Kidney tubule cell (primary cell): ENCODE data around the gene ANXA2R.
A peak's percentile ranks its signal among the peaks of the same experiment; 100 is the strongest.
"Not testable (repeated sequence)": the region's sequence is repeated elsewhere in the genome, so short reads cannot be mapped to it uniquely, and the experiment has no call there.

Experiments
- DNase-seq: peaks from one replicate; pipeline ENCODE4 v3.0.0-alpha.2; 2018; ENCODE audit warnings: low spot score

ANXA2R gene

DNA sequence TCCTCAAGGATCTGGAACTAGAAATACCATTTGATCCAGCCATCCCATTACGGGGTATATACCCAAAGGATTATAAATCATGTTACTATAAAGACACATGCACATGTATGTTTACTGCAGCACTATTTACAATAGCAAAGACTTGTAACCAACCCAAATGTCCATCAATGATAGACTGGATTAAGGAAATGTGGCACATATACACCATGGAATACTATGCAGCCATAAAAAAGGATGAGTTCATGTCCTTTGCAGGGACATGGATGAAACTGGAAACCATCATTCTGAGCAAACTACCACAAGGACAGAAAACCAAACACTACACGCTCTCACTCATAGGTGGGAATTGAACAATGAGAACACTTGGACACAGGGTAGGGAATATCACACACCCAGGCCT, 19.9 kb upstream of the ANXA2R start:
- DNase-seq = not testable (repeated sequence)

DNA sequence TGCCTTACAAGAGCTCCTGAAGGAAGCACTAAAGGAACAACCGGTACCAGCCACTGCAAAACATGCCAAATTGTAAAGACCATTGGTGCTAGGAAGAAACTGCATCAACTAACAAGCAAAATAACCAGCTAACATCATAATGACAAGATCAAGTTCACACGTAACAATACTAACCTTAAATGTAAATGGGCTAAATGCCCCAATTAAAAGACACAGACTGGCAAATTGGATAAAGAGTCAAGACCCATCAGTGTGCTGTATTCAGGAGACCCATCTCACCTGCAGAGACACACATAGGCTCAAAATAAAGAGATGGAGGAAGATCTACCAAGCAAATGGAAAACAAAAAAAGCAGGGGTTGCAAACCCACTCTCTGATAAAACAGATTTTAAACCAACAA, 15.0 kb upstream of the ANXA2R start:
- DNase-seq = not testable (repeated sequence)

DNA sequence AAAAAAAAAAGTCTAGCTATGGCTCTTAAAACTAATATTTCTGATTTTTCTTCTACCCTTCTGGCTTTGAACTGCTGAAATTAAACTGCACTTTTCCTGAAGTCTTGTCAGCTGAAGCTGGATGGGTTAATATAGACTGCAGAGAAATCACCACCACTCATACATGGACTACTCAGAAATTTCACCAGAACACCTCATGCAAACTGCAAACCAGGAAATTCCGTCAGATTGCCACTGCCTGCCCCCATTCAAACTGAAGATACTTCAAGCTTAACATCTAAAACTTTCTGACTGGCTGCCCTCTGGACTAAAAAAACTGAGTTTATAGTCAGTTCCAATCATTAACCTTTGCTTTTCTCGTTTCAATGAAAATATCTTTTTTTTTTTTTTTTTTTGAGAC, 11.6 kb upstream of the ANXA2R start:
- DNase-seq = peak; percentile 34

DNA sequence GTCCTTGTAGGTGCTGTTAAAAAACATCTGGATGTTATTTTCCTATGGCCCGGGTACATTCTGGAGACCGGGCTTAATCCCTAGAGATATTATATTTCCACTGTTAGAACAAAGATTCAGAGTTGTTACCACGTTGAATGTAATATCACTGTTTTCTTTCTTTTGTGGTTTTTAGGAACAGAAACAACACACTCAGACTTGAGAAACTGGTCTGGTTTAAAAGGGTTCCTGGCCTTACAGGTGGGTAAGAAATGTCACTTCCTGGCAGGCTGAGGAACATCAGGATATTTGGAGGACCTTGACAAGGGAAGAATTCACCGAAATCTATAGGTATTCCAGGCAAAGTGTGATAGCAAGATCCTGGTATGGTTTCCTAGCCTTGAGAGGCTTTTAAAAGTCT, 10.3 kb upstream of the ANXA2R start:
- no peak for DNase-seq

DNA sequence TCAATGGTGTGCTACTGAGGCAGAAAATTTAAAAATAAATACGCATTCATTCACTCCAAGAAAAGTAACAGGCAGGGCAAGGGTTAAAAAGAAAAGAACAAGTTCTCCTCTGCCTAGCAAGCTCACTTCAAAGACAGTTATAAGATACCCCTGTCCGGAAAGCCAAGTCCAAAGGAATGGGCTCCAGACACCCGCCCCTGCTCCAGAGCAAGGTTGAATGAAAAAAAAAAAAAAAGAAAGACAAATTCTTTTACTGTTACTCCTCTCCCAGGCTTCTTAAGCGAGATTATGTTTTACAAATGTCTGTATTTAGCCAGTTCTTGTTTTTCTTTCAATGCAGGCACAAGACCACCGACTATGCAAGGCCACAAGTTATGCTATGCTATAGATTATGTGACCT, 9.1 kb upstream of the ANXA2R start:
- DNase-seq = no peak

DNA sequence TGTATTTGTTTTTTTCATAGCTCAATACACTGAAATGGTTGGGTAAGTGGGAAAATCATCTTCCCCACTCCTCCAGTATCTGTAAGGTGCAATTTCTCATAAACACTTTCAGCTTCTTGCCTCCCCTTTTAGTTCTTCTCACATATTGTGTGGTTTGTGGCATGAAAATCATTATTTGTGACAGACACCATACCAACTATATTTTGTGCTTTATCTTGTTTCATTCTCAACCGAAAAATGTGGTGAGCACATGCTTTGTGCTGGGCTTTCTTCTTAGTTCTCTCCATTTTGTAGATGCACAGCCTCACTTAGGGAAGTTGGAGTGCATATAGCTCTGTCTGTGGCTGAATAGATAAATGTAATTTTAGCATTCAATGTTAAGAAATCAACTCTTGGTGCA, 6.4 kb upstream of the ANXA2R start:
- DNase-seq = no peak

DNA sequence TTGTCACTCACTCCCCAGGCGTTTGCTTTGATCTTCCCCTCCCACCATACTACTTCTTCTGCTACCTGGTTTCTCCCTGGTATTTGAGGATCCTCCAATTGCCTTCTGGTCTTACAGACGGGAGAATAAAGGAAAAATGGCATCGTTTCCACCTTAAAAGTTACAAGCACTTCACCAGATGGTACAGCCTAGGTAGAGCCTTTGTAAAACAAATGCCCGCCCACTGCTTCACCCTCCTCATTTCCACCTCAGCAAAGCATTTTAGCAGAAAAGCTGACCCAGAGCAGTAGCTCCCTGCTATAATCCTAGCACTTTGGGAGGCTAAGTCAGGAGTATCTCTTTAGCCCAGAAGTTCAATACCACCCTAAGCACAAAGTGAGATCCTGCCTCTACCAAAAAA, 5.1 kb upstream of the ANXA2R start:
- no peak for DNase-seq

DNA sequence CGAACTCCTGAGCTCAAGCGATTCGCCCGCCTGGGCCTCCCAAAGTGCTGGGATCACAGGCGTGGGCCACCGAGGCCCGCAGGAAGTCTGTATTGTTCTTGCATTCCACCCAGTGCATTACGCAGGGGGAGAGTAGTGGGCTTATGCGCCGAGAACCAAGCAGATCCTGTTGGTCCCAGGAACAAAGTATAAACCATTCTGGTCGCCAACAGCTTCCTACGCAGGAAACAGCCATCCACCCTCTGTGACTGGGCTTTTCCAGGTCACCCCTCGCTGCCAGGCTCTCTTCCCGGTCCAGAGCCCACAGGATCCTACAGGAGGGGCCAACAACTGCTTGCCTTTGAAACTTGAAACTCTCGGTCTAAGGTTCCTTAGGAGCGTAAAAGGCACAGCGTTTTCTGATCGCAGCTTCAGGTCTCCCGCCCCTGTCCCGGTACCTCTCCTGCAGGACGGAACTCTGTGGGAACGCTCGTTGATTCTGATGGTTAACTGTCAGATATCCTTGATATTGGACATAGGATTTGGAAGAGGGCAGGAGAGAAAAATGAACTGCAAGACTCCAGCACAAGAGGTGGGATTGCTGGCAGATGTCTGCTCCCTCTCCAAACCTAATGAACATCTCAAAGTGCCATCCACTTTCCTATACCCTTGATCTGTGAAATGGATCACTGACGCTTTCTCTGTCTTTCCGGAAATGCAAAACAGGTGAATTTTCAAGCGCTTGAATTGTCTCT, 4.2 kb upstream of the ANXA2R start:
- DNase-seq = peak; percentile 34

DNA sequence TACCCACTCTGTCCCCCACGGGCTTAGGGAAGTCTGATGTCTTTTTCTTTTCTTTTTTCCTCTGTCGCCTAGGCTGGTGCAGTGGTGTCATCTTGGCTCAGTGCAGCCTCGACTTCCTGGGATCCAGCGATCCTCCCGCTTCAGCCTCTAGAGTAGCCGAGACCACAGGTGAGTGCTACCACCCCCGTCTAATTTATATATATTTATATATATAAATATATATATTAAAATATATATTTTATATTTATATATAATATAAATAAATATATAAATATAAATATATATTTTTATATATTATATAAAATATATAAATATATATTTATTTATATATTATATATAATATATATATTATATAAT, 3.3 kb upstream of the ANXA2R start:
- no peak for DNase-seq

DNA sequence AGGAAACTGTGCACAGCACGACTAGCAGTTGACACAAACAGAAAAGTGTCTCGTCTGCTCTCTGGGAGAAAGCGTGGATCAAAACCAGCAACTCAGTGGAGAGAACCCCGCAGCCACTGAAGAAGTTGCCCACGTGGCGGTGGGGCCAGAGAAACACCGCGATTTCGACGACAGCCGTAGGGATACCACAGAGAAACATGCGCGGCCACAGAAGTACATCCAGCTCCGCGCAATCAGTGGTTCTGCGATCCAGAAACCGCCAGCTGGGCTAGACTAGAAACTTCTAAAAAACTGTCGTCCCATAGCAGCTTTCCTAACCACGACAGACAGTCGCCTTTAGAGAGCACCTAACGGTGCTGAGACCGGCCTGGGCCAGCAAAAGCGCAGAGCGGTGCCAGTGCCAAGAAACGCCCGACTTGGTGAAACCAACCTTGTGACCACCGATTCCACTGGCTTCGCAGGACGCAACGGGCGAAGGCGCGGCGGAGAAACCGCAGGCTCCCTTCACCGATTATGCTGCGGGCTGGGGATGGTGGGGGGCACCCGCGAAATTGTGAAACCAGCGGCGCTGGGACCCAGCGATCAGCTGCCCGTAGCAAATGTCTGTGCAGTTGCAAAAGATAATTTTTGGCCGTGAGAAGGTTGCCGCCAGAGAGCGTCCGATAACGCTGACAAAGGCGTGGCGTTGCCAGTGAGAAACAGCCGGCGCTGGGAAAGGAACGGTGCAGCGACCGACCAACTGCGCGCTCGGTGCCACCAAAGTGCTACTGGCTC, 2.7 kb upstream of the ANXA2R start:
- DNase-seq = peak; percentile 62

DNA sequence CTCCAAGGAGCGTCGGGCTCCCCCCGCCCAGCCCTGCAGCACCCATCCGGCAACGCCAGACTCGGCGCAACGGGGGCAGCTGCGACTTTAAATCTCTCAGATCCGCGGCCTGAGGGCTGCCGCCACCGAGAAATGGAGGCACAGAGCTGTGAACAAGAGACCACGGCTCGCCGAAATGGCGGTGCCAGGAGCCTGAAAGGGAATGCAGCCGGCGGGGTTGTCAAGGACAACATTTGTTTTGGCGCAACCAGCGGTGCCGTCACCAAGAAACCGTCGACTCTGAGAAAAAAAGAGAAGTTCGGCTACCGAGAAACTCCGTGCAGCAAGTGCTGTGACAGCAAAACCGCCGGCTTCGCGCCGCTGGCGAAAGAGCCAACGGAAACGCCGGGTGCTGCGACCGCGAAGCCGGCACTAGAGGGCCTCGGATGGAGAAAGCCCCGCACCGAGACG, 2.1 kb upstream of the ANXA2R start:
- peak; percentile 83 for DNase-seq

DNA sequence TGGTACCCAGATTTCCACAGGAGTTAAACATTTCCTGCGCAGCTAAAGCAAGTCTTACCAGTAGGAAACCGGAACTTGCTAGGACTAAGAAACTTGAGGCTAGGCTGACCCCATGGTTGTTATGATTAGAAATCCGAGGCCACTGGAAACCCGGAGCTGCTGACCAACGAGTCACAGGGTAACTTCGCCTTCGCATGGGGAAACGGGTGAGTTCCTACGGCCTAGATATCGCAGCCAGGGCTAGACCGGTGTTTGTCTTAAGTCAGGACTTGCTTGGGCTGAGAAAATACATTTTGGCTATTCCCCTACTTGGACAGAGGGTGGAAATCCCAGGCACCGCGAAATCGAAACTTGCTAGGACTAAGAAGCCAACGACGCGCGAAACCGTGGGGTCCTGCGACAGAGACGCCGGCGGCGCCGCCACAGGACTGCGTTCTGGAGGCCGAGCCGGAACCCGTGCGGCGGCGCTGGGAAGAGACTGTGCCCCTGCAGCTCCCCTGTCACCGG, 1.6 kb upstream of the ANXA2R start:
- peak; percentile 84 for DNase-seq

DNA sequence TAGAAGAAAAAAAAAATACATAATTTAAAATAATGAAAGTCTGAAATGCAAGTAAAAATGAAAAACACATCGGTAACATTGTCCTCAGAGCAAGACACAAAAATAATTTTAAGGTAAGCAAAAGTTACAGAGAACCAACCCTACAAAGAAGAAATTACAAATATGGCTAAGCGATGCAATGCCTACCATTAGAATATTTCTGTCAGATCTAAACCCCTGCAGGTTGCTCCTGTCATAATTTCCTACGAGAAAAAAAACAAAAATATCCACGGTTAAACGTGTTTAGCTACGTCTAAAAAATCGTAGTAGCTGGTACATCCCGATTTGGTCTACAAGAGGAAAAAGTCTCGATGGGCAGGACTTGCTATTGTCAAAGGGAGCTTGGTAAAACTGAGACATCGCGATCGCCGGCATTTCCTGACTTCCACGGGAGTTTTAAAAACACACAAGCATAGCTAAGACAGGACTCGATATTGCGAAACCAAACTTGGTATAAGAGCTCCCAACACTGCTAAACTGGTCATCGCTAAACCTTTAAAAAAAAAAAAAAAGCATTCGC, 1.1 kb upstream of the ANXA2R start:
- no peak for DNase-seq

DNA sequence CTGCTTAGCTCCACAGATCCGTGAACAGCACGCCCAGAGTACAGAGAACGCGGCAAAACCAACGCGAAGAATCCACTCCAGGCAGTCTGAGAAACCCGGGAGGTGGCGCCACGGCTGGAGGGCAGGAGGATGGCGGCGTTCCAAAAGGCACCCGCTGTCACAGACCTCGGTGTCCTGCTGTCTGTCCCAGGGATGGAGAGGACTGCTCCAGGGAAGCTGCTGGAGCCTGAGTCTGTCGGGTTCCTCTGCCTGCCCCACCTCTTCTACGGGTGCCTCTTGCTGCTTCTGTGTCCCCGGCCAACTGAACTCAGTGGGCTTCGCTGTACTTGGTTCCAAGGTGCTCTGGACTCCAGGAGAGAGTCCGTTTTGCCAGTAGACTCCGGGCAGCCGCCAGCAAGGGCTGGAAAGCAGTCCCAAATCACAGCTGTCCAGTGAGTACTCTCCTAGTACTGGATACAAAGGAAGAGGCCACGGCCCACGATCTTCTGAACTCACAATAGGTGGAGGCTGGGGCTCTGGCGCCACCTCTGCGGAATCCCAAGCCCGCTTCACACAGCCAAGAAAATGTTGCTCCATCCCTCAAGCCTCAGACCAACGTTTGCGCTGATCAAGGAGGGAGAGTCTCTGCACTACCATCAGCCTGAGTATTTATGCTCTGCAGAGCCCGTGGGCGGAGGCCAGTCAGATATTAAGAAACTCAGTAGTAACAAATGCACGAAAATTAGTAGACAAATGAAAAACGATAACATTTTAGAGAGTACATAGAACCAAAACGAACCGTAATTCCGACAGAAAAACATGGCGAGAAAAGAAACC, 440 bp downstream of the ANXA2R start:
- DNase-seq = peak; percentile 63

DNA sequence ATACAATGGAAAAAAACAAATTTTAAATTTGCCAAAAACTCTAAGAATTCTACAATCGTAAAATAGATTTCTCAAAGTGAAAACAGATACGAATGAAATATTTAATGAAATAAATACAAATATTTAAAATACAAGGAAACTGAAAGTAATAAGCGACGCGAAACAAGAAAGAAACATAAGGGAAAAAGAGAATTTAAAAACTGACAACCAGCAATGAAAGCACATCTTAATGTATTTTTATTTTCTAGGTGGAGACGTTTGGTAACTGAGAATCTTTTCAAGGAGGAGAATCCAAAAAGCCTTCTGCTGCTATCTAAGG, 1.0 kb downstream of the ANXA2R start:
- DNase-seq = no peak

DNA sequence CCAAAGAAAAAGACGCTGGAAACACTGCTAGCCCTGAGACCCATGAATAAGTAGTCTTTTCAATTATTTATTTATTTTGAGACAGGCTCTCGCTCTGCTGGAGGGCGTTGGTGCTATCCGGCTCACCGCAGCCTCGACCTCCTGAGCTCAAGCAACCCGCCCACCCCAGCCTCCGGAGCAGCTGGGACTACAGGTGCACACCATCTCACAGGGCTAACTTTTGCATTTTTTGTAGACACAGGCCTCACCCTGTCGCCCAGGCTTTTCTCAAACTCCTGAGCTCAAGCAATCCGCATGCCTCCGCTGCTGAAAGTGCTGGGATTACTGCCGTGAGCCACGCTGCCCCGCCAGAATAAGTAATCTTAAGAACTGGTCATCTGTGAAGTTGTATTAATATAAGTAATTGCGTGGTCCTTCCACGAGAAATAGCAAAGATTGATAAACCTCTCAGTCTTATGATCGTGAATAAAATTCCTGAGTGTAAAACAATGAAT, 1.6 kb downstream of the ANXA2R start:
- DNase-seq = peak; percentile 31

DNA sequence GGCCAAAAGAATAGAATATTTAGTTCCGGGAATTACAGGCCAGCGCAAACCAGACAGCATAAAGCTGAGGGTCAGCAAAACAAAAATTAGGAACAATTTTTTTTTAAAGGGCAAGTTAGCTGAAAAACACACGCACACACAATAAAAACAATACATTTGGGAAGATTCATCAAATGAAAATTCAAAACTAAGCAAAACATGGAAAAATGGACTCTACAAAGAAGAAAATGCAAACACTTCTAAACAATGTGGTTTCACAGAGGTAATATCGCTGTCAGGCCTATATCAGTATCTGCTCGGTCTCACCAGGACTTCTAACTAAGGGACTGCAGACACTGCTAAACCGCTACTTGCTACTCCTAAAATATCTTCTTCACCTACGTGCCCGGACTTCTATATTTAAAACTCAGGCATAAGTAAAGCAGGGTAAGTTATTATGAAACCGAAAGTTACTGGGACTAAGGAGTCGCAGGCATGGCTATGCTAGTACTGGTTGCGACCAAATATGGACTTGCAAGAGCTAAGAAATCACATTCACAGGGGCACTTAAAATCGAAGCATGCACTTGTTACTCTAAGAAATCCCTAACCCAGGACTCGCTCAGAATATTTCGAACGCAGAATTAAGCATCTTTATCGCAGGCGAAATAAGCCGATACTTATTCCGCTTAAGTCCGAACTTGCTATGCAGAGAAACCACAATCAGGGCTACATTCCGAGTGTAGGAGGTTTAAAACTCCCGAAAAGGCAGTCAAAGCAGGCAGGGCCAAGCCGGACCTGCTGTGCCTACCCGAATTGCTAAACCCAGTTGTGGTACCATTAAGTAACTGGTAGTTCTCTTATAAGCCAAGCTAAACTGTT, 2.3 kb downstream of the ANXA2R start:
- DNase-seq = peak; percentile 73

DNA sequence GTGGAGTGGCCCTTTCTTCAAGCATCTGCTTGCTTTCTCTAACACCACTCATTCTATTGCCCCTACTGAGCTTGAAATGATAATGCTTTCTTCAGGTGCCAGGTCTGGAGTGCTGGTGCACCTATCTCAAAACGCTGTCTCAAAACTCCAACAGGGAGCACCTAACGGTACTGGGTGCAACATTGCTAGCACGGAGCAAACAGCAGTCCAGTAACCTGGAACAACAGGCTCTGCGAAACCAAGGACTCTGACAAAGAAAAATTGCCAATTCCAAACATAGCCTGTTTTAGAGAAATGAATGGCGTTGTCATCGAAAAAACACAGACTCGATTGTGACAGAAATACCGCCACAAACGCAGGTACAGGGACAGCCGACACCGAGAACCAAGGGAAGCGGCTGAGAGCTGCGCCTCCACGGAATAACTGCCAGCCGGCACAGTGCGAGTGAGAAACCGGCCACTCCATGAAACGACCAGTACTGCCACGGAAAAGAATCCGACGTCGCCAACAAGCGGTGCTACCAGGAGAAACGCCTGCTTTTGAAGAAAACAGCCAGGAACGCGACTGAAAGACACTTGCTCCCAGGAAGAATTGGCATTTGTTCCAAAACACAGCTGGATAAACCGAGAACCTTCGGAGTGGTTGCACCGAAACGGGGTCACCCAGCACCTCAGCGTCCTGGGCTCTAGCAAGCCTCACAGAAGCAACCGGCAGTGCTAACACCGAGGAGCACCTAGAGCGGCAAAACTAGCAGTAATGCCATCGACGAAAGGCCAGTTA, 3.1 kb downstream of the ANXA2R start:
- peak; percentile 32 for DNase-seq

DNA sequence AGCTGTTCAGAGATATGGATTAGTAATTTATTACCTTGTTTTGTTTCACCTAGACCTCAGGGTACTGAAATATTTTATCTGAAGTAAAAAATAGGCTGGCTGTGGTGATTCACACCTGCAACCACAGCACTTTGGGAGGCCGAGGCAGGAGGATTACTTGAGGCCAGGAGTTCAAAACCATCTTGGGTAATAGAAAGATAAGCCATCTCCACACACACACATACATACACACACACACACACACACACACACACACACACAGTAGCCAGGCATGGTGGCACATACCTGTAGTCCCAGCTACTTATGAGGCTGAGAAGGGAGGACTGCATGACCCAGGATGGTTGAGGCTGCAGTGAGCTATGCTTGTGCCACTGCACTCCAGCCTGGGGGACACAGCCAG, 3.7 kb downstream of the ANXA2R start:
- no peak for DNase-seq

DNA sequence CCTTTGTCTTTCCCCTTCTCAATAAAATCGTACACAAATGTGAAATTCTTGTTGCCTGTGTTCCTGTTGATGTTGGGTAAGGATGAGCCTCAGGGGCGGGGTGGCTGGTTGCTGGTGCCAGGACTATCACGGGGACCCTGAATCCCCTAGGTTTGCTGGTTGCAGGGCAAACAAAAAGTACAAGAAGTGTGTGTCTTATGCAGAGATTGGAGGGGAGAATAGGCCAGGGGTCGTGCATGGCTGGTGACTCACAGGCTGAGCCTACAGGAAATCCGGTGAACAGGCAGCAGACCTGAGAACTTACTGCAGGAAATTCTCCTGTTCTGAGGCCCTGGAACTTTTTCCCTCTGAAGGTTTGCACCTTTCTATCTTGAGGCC, 5.5 kb downstream of the ANXA2R start:
- DNase-seq = peak; percentile 68
